Activated naive CD4-positive, alpha-beta T cell treated with anti-CD3 and anti-CD28 coated beads for 36 hours (primary cell): ENCODE results near the gene BDH1. TPM values are rescaled to one million over a fixed set of nuclear protein-coding genes. Genes with fewer than 3 reads are reported as not detected.
"Not testable (repeated sequence)": the region's sequence is repeated elsewhere in the genome, so short reads cannot be mapped to it uniquely, and the experiment has no call there.

Source experiments
- CTCF ChIA-PET: fragments of 350-600 bp; sonication (Branson Sonifier 250); formaldehyde crosslinking; loops from one replicate; lab custom pipeline; 2021; ENCODE audit warnings: antibody characterized with exemption; lab: Charles Lee
- DNase-seq: peaks from one replicate; pipeline ENCODE4 v3.0.0-alpha.2; 2020
- H3K27ac Mint-ChIP-seq: one replicate; pipeline ENCODE4 v1.8.0; 2021; ENCODE audit warnings: mild to moderate bottlenecking, mixed read lengths
- H3K27me3 Mint-ChIP-seq: one replicate; pipeline ENCODE4 v1.8.0; 2021; ENCODE audit warnings: low read depth, mixed read lengths
- H3K36me3 Mint-ChIP-seq: one replicate; pipeline ENCODE4 v1.8.0; 2021; ENCODE audit warnings: low read depth, mixed read lengths
- H3K4me1 Mint-ChIP-seq: one replicate; pipeline ENCODE4 v1.8.0; 2021; ENCODE audit warnings: low read depth, mixed read lengths
- H3K4me3 Mint-ChIP-seq: one replicate; pipeline ENCODE4 v1.8.0; 2021; ENCODE audit warnings: mild to moderate bottlenecking, moderate library complexity, mixed read lengths
- H3K9me3 Mint-ChIP-seq: one replicate; pipeline ENCODE4 v1.8.0; 2021; ENCODE audit warnings: mixed read lengths
- intact Hi-C: fragments of 100-400 bp; cut with micrococcal nuclease; formaldehyde crosslinking; loops from one replicate; pipeline ENCODE4 v1.15.1; 2023
- total RNA-seq, 2 experiments: library from RNA; stranded (reverse); gene quantifications; one replicate each; pipeline ENCODE4 v1.2.3, GENCODE V29; 2021

The BDH1 gene
- total RNA-seq, 2 experiments from 2014 or later = 70.7 to 71.2 TPM

DNA sequence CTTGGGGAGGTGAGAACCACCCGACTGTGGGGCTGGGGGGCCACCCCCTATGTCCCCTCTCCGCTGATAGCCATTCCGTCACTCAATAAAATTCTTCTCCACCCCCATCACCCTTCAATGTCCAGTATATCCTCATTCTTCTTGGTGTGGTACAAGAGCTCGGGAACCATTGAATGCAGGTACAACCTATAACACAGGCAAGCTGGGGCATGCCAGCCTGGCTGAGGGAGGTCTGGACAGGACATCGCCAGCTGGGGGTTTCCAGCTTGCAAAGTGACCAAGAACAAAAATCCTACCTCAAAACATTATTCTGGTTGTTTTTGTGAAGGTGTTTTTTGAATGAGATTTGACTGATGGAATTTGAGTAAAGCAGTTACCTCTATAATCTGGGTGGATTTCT is 19.6 kb upstream of the BDH1 start:
- Mint-ChIP-seq H3K27ac (no peak overlapping the region), H3K27me3 (no peaks in the 10 kb centered on the region), H3K36me3 (no peaks in the 10 kb centered on the region), H3K4me1 (no peaks in the 10 kb centered on the region), H3K4me3 (no peak overlapping the region), H3K9me3 (peaks cover 8% of the 10 kb centered on the region)
- intact Hi-C loops = no loop called here
- no peak for DNase-seq
- CTCF ChIA-PET = interaction anchor here (1.5 kb wide), 1 partner anchor 19 kb away, joined by 4 read pairs; the partner anchor contains the start of gene BDH1

DNA sequence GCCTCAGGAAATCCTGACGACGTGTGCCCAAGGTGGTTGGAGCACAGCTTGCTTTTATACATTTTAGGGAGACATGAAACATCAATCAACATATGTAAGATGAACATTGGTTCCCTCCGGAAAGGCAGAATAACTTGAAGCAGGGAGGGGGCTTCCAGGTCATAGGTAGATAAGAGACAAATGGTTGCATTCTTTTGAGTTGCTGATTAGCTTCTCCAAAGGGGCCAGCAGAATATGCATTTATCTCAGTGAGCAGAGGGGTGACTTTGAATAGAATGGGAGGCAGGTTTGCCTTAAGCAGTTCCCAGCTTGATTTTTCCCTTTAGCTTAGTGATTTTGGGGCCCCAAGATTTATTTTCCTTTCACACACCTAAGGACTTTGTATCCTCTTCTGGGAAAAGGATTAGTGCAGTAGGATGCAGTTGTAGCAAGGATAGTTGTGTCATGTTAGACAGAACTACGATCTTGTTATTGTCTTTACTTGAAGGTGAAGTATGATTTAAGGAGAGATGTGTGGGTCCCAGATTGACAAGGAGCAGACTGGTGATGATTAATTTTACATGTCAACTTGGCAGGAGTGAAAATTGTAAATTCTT is 18.7 kb upstream of the BDH1 start:
- CTCF ChIA-PET = interaction anchor here (0.6 to 1.5 kb wide), 2 partner anchors 18 to 69 kb away, joined by 3 to 4 read pairs; partner anchors contain the start of gene BDH1
- H3K27me3 Mint-ChIP-seq, H3K36me3 Mint-ChIP-seq, DNase-seq, intact Hi-C loops, H3K4me3 Mint-ChIP-seq, H3K27ac Mint-ChIP-seq, H3K4me1 Mint-ChIP-seq: not testable (repeated sequence)
- H3K9me3 Mint-ChIP-seq = peaks cover 15% of the 10 kb centered on the region

DNA sequence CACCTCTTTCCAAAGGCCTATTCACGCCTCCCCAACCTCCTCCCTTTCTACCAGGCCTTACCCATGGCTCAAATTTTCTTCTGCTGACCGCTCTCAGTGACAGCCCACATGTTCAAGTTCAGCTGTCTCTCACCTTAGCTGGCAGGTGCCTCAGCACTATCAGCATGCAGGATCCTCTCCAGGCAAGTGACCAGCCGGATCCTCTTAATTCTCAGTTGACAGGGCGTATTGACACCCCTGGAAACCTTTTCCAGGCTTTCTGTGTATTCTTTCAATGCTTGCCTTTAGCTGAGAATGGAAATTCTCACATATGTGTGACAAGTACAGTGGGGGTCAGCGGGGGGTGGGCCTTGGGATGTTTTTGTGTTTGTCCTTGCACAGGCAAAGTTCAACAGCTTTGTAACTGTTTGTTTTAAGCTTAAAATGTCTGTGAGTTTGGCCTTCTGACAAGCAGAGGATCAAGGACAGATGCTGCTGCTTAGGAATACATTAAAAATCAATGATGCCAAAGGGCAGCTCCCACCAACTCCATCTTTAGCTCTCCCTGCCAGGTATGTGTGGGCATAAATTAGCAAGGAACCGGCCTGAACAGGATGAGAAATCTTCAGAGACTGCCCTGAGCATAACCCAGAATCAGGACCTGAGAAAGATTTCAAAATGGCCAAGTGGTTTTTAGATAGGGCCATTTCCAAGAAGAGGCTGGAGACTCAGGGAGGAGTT is 17.4 kb upstream of the BDH1 start:
- Mint-ChIP-seq H3K9me3 (peaks cover 17% of the 10 kb centered on the region), H3K27me3 (no peaks in the 10 kb centered on the region), H3K36me3 (no peaks in the 10 kb centered on the region), H3K27ac (no peak overlapping the region), H3K4me1 (no peaks in the 10 kb centered on the region), H3K4me3 (no peak overlapping the region)
- intact Hi-C loops = no loop called here
- CTCF ChIA-PET = interaction anchor here (0.6 kb wide), 1 partner anchor 73 kb away, joined by 3 read pairs; no protein-coding TSS in a partner anchor
- DNase-seq = no peak

DNA sequence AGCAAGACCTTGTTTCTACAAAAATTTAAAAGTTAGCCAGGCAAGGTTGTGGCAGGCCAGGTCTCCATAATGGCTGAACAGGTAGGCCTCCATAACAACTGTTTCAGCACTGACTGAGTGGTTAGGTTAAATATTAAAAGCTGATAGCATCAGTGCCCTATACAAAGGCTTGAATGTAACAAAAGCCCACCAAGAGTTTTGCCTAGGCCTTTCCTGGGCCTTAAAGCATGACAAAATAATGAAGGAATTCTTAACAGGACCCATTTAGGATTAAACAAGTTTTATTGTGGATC is 16.1 kb upstream of the BDH1 start:
- intact Hi-C loops, H3K36me3 Mint-ChIP-seq, CTCF ChIA-PET, H3K27ac Mint-ChIP-seq, DNase-seq, H3K4me1 Mint-ChIP-seq, H3K27me3 Mint-ChIP-seq, H3K4me3 Mint-ChIP-seq: not testable (repeated sequence)
- peaks cover 19% of the 10 kb centered on the region for H3K9me3 Mint-ChIP-seq

DNA sequence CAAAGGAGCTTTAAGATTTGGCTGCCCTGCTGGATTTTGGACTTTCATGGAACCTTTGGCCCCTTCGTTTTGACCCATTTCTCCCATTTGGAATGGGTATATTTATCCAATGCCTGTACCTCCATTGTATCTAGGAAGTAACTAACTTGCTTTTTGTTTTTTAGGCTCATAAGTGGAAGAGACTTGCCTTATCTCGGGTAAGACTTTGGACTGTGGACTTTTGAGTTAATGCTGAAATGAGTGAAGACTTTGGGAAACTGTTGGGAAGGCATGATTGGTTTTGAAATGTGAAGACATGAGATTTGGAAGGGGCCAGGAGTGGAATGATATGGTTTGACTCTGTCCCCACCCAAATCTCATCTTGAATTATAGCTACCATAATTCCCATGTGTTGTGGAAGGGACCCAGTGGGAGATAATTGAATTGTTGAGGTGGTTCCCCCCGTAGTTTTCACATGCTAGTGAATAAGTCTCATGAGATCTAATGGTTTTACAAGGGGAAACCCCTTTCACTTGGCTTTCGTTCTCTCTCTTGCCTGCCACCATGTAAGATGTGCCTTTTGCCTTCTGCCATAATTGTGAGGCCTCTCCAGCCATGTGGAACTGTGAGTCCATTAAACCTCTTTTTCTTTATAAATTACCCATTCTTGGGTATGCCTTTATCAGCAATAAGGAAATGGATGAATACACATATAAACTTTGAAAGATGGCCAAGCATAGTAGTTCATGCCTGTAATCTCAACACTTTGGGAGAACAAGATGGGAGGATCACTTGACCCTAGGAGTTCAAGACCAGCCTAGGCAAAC is 15.5 kb upstream of the BDH1 start:
- CTCF ChIA-PET = interaction anchor here (1.0 kb wide), 1 partner anchor 12 kb away, joined by 3 read pairs; no protein-coding TSS in a partner anchor

DNA sequence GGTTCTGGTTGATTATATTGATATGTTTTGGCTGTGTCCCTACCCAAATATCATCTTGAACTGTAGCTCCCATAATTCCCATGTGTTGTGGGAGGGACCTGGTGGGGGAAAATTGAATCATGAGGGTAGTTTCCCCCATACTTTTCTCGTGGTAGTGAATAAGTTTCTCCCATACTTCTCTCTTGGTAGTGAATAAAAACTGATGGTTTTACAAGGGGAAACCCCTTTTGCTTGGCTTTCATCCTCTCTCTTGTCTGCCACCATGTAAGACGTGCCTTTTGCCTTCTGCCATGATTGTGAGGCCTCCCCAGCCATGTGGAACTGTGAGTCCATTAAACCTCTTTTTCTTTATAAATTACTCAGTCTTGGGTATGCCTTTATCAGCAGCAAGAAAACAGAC is 13.7 kb upstream of the BDH1 start:
- H3K27ac Mint-ChIP-seq, H3K27me3 Mint-ChIP-seq, intact Hi-C loops, H3K4me3 Mint-ChIP-seq, H3K4me1 Mint-ChIP-seq, H3K36me3 Mint-ChIP-seq, DNase-seq: not testable (repeated sequence)
- peaks cover 20% of the 10 kb centered on the region for H3K9me3 Mint-ChIP-seq
- CTCF ChIA-PET = interaction anchor here (0.6 kb wide), 1 partner anchor 109 kb away, joined by 3 read pairs; no protein-coding TSS in a partner anchor

More for the DNA sequence above, 15.5 kb upstream of the BDH1 start:
- H3K4me3 Mint-ChIP-seq, H3K36me3 Mint-ChIP-seq, H3K4me1 Mint-ChIP-seq, H3K27me3 Mint-ChIP-seq, DNase-seq, H3K27ac Mint-ChIP-seq, intact Hi-C loops: not testable (repeated sequence)
- H3K9me3 Mint-ChIP-seq = peaks cover 19% of the 10 kb centered on the region

DNA sequence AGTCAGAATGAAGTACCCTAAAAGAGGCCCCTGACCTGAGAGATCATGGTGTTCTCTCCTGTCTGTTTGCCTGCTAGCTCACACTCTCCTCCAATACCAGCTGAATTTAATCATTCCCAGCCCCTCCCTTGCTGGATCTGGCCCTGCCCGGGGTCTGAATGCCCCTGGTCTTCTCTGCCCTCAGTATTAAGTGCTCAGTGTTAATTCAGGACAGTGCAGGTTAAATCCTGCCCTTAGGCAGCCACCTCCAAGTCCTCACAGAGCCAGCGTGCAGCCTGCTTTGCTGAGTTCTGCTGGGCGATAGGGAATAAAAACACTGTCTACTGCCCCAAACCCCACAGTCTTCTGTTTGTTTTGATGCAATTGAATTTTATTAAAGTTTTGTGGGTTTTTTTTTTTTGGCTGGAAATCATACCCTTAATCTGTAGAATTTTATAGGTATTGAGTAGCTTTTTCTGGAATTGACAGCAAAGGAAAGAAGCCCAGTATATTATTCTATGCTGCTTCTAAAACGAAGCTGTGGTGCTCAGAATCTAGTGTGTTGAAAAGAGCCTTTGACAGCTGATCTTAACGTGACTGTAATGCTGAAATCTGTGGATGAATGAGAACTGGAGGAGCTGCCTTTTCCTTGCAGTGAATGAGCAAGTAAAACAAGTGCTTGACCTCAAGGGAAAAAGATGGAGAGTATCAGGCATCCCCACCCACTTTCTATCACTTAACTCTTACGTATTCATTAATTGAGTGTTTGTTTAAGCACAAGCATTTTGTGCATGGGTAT is 12.3 kb upstream of the BDH1 start:
- peaks cover 27% of the 10 kb centered on the region for H3K9me3 Mint-ChIP-seq
- H3K36me3 Mint-ChIP-seq = peaks cover 3% of the 10 kb centered on the region
- CTCF ChIA-PET = interaction anchor here (1.9 kb wide), 1 partner anchor 12 kb away, joined by 4 read pairs; no protein-coding TSS in a partner anchor
- intact Hi-C loops = no loop called here
- peaks cover 5% of the 10 kb centered on the region for H3K27me3 Mint-ChIP-seq
- no peak for DNase-seq
- H3K27ac Mint-ChIP-seq = no peak overlapping the region
- no peak overlapping the region for H3K4me3 Mint-ChIP-seq
- no peaks in the 10 kb centered on the region for H3K4me1 Mint-ChIP-seq

DNA sequence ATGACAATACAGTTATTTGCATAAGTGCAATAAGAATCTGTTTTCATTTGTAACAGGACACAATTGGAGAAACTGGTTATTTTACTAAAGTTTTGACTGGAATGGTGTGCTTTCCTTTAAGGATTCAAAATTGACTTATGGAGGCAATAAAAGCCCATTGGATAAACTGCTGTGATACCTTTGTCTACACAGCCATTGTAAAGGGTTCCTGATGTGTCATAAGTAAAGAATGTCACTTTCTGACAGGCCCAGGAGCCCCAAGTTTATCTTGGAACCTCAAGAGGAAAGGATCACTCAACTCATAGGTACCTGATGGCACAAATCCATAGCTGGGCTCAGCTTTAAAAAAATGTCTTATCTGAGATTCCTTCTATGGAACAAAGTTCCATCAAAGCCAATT is 10.4 kb upstream of the BDH1 start:
- intact Hi-C loops, H3K36me3 Mint-ChIP-seq, DNase-seq, H3K4me1 Mint-ChIP-seq, H3K27ac Mint-ChIP-seq, H3K4me3 Mint-ChIP-seq, CTCF ChIA-PET, H3K27me3 Mint-ChIP-seq: not testable (repeated sequence)
- H3K9me3 Mint-ChIP-seq = peaks cover 22% of the 10 kb centered on the region

DNA sequence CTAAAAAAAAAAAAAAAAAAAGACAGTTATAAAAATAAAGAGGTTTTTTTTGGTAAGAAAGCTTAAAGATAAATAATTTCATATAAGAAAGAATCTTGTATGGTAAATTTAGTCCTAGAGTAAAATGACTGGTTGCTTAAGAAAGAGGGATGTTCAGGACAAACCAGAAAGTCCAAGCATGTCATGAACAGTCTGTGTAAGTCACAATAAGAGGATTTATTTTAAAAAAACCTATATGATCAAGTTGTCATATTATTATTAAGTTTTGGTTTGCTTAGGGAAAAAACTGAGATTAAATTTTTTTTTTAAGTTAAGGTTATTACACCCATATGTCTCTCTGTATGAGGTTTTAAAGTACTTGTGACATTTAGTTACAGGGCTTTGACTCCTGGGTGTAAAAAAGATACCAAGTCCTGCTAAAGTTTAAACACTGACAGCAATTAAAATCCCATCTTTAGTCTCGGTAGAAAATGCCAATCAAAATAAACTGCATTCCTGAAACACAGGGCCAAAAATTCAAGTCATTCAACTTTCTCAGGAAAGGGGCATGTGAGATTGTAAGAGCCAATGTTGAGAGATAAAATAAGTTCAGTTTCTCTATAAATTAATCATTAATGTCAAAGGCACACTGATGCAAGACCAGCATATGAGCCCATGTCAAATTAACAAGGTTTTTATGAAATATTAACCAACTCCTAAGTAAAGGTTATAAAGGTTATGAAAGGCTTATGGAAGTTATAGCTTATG is 8.5 kb upstream of the BDH1 start:
- Mint-ChIP-seq H3K4me3 (no peak overlapping the region), H3K36me3 (peaks cover 4% of the 10 kb centered on the region), H3K27me3 (peaks cover 8% of the 10 kb centered on the region), H3K27ac (no peak overlapping the region), H3K4me1 (no peaks in the 10 kb centered on the region), H3K9me3 (peaks cover 10% of the 10 kb centered on the region)
- intact Hi-C loops = no loop called here
- CTCF ChIA-PET = interaction anchor here (0.6 to 0.7 kb wide), 2 partner anchors 10 to 268 kb away, joined by 3 read pairs; no protein-coding TSS in a partner anchor
- DNase-seq = no peak

DNA sequence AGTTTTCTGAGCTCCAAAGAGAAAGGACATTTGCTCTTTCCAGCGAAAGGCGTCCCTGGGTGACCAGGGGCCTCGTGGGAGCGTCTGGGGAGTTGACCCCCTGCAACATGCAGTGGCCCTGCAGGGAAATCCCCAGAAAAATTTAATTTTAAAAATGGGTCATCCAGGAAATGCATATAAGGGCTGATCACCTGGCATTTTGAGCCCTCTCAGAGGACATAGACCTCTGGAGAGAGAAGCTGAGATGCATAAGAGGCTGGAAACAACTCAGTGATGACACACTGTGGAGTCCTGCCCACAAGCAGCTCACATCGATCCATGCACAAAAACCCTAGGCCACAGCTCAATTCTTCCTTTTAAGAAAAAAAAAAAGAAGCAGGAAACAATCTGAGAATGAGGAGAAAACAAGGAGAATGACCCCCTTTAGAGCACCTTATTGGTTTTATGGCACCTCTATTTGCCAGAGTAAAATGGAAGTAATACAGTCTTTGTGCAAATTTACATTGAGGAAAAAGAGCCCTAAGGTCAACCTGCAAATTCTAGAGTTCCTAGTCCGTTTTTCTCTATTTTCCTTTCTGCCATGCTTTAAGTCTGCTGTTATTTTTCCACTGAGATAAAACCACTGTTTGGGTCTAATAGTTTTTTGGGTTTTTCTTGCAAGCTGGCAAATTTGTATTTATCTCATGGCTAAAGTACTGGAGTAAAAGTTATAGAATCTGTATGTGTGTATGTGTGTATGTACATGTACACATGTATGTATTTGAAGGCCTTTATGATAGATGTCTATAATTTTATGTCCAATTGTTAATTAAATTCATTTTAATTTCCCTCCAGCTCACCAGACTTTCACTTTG is 6.9 kb upstream of the BDH1 start:
- Mint-ChIP-seq H3K27ac (no peak overlapping the region), H3K4me1 (no peaks in the 10 kb centered on the region), H3K4me3 (no peak overlapping the region), H3K36me3 (peaks cover 4% of the 10 kb centered on the region), H3K27me3 (peaks cover 15% of the 10 kb centered on the region), H3K9me3 (peaks cover 10% of the 10 kb centered on the region)
- intact Hi-C loops = no loop called here
- no peak for DNase-seq
- CTCF ChIA-PET = no interaction called here

DNA sequence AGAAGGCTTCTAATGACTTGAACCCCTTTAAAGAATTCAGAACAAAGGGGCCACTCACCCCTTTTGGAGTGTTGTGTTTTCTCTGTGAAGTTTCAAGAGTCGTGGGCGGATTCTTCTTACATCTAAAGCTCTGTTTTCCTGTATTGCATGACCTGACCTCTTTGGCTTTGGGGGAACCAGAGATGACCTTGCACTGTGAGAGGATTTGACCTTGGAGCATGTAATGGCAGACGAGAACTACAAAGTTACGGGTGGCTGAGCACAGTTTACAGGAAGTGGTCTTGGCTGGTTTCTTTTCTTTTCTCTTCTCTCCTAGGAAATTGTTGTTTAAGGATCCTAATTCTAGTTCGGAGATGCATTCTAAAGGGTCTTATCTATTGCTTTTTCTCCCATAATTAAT is 6.2 kb upstream of the BDH1 start:
- CTCF ChIA-PET = no interaction called here
- H3K36me3 Mint-ChIP-seq = peaks cover 4% of the 10 kb centered on the region
- peaks cover 14% of the 10 kb centered on the region for H3K27me3 Mint-ChIP-seq
- no peaks in the 10 kb centered on the region for H3K4me1 Mint-ChIP-seq
- DNase-seq = no peak
- intact Hi-C loops = no loop called here
- no peak overlapping the region for H3K27ac Mint-ChIP-seq
- H3K4me3 Mint-ChIP-seq = no peak overlapping the region
- H3K9me3 Mint-ChIP-seq = peaks cover 10% of the 10 kb centered on the region
